ENCODE data around the gene NPHP1.

Gene NPHP1

DNA sequence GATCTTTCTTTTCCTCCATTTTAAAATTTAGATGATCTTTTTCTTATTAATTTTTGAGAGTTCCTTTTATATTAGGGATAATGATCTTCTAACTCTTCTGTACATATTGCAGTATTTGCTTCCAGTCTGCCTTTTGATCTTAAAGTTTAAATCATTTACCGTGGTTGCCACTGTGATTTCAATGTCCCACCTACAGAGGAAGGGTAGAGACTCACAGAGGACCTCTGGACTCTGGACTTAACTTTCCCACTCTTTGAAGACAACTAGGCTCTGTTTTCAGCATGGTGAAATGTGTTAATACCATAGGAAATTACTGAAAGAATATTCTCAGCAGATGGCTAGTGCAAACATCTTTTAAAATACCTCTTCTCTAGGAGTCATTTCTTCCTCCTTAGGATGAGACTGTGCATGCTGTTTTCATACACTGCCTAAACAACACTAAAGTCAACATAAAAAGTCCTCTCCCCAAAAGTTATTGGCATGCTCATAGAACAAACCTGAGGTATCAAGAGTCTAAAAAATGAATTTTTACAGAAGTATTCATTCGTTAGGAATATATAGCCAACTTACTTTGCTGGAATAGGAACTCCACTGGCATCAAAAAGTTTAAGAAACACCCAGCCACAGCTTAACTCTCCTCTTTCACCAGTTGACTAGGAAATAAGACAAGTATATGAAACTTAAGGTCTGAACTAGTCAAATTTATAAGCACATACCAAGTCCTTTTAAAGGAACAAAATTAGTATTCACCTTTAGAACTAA, 58.4 kb downstream of the NPHP1 start:
- no peak overlapping the region for H3K4me3 ChIP-seq
- no peak for TF ChIP-seq Cebpa-rat (IDR thresholded peaks at IDR 0.05)
- no peak overlapping the region for H3K9ac ChIP-seq
- no peak overlapping the region for H3K27ac ChIP-seq
- H3K4me2 ChIP-seq = no peak overlapping the region
- no peaks in the 10 kb centered on the region for H3K9me3 ChIP-seq (replicated peaks in 1 of 11)
- no peaks in the 10 kb centered on the region for H3K36me3 ChIP-seq
- H3K27me3 ChIP-seq = no peaks in the 10 kb centered on the region
- H4K20me1 ChIP-seq = no peaks in the 10 kb centered on the region
- peaks cover 0 to 13% (median 0%) of the 10 kb centered on the region in 10 experiments; a peak in 7 of 20 replicates for H3K4me1 ChIP-seq

GRCh38 chr2:110143982-110144381, 60.8 kb downstream of the NPHP1 start:
- Histone ChIP-seq H3K27ac (no peak overlapping the region), H3K4me1 (peaks cover 0 to 2% (median 0%) of the 10 kb centered on the region in 10 experiments; a peak in 2 of 20 replicates), H4K20me1 (no peaks in the 10 kb centered on the region), H3K36me3 (no peaks in the 10 kb centered on the region), H3K9me3 (replicated peaks in 1 of 11) (no peaks in the 10 kb centered on the region), H3K27me3 (no peaks in the 10 kb centered on the region), H3K9ac (no peak overlapping the region), H3K4me2 (no peak overlapping the region), H3K4me3 (no peak overlapping the region)
- no peak for TF ChIP-seq Cebpa-rat (IDR thresholded peaks at IDR 0.05)

DNA sequence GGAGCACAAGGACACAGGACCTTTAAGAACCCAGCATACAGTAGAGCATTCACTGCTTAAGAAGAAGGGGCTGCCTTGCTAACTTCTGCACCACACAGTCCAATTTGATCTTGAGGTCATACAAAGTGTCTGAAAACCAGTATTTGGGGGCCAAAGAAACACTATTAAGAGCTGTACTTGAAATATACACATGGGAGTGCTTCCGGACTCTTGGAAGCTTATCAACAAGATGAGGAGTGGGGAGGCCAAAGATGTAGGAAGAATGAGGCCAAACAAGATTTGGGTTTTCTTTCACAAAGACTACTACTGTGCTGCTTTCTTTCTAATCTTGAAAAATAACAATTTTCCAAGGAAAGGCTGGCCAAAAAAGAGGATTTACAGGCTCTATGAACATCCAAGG, 64.4 kb downstream of the NPHP1 start:
- H3K27ac ChIP-seq = no peak overlapping the region
- H3K9ac ChIP-seq = no peak overlapping the region
- no peaks in the 10 kb centered on the region for H4K20me1 ChIP-seq
- no peaks in the 10 kb centered on the region for H3K4me1 ChIP-seq
- no peaks in the 10 kb centered on the region for H3K36me3 ChIP-seq
- H3K27me3 ChIP-seq = no peaks in the 10 kb centered on the region
- no peak overlapping the region for H3K4me3 ChIP-seq
- no peak overlapping the region for H3K4me2 ChIP-seq
- no peak for TF ChIP-seq Cebpa-rat (IDR thresholded peaks at IDR 0.05)
- H3K9me3 ChIP-seq (replicated peaks in 1 of 11) = no peaks in the 10 kb centered on the region

GRCh38 chr2:110134025-110134424, 70.8 kb downstream of the NPHP1 start:
- Histone ChIP-seq H3K4me3 (no peak overlapping the region), H3K9ac (no peak overlapping the region)
- TF ChIP-seq Cebpa-rat (IDR thresholded peaks at IDR 0.05) = no peak

DNA sequence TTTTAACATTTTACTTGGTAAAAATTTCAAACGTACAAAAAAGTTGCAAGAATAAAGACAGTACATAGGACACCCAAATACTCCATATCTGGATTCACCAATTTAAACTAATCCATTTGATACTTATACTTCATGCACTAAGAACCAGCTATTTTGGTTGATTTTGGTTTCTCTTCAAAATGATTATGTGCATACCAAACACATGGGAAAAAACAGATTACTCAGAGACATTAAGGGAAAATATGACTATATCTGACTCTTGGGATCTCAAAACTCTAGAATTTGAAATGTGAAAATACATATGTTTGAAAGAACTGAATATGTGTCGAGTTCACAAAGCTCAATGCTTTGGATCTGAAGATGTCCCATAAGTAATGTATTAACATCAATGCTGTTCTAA, 73.6 kb downstream of the NPHP1 start:
- H3K9ac ChIP-seq = no peak overlapping the region
- no peaks in the 10 kb centered on the region; a peak in 1 of 22 replicates for H3K36me3 ChIP-seq
- H3K4me1 ChIP-seq = no peaks in the 10 kb centered on the region
- H4K20me1 ChIP-seq = no peaks in the 10 kb centered on the region
- no peaks in the 10 kb centered on the region for H3K27me3 ChIP-seq
- no peak overlapping the region for H3K27ac ChIP-seq
- no peak overlapping the region for H3K4me3 ChIP-seq
- no peak overlapping the region for H3K4me2 ChIP-seq
- TF ChIP-seq Cebpa-rat (IDR thresholded peaks at IDR 0.05) = no peak
- H3K9me3 ChIP-seq (replicated peaks in 1 of 11) = peaks cover 25 to 33% (median 31%) of the 10 kb centered on the region in 11 experiments

More at GRCh38 chr2:110134025-110134424, 70.8 kb downstream of the NPHP1 start:
- Histone ChIP-seq H3K4me1 (no peaks in the 10 kb centered on the region), H3K27ac (no peak overlapping the region), H3K9me3 (replicated peaks in 1 of 11) (peaks cover 25 to 33% (median 31%) of the 10 kb centered on the region in 11 experiments), H3K36me3 (no peaks in the 10 kb centered on the region; a peak in 1 of 22 replicates), H3K27me3 (no peaks in the 10 kb centered on the region), H4K20me1 (no peaks in the 10 kb centered on the region), H3K4me2 (no peak overlapping the region)

GRCh38 chr2:110130757-110131156, 74.1 kb downstream of the NPHP1 start:
- Histone ChIP-seq H3K4me3 (no peak overlapping the region), H3K36me3 (no peaks in the 10 kb centered on the region; a peak in 1 of 22 replicates), H3K4me1 (no peaks in the 10 kb centered on the region), H4K20me1 (no peaks in the 10 kb centered on the region), H3K9ac (no peak overlapping the region), H3K9me3 (replicated peaks in 1 of 11) (peaks cover 25 to 33% (median 31%) of the 10 kb centered on the region in 11 experiments), H3K27ac (no peak overlapping the region), H3K4me2 (no peak overlapping the region), H3K27me3 (no peaks in the 10 kb centered on the region)
- no peak for TF ChIP-seq Cebpa-rat (IDR thresholded peaks at IDR 0.05)

- Histone ChIP-seq H3K4me1 (no peaks in the 10 kb centered on the region), H3K4me2 (no peak overlapping the region), H3K9ac (no peak overlapping the region), H3K9me3 (replicated peaks in 1 of 11) (peaks cover 0 to 1% (median under 1%) of the 10 kb centered on the region in 11 experiments; a peak in 6 of 22 replicates), H3K27me3 (no peaks in the 10 kb centered on the region), H4K20me1 (no peaks in the 10 kb centered on the region), H3K36me3 (no peaks in the 10 kb centered on the region), H3K27ac (no peak overlapping the region), H3K4me3 (no peak overlapping the region)
- no peak for TF ChIP-seq Cebpa-rat (IDR thresholded peaks at IDR 0.05)
Measured at GRCh38 chr2:110126906-110127305, 77.9 kb downstream of the NPHP1 start.

DNA sequence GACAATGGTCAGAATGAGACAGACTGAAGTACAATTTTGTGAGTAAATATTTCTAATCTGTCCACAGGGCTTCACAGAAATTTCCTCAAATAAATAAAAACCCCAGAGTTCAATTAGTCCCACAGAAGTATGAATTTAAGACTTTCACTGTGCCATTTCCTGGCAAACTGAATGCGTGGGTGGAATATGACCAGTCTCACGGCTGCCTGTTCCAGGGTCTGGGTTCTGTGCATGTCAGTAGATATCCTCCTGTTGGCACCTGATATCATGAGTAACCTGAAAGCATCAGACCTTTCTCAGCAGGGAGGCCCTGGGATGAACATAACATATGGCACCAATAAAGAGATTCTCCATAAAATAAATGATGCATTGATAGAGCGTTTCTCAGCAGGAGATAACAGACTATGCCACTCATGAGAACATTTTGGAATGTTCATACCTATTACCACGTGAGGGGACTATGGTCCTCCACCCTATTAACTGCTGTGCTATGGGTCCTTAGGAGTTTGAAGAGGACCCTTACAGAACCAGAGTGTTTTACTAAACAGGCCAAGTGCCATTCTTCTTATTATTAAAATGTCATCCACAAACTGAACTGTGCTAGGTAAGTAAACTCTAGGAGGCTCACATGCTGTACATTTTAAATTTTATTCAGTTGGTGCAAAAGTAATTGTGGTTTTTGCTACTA, 78.6 kb downstream of the NPHP1 start:
- Histone ChIP-seq H3K4me1 (no peaks in the 10 kb centered on the region), H4K20me1 (no peaks in the 10 kb centered on the region), H3K27me3 (no peaks in the 10 kb centered on the region), H3K27ac (no peak overlapping the region), H3K4me3 (no peak overlapping the region), H3K36me3 (no peaks in the 10 kb centered on the region), H3K9ac (no peak overlapping the region), H3K9me3 (replicated peaks in 1 of 11) (no peaks in the 10 kb centered on the region), H3K4me2 (no peak overlapping the region)
- no peak for TF ChIP-seq Cebpa-rat (IDR thresholded peaks at IDR 0.05)

GRCh38 chr2:110124939-110125691, 79.7 kb downstream of the NPHP1 start:
- H3K27me3 ChIP-seq = no peaks in the 10 kb centered on the region
- no peak overlapping the region for H3K27ac ChIP-seq

More at GRCh38 chr2:110124939-110125691, 79.7 kb downstream of the NPHP1 start:
- Histone ChIP-seq H3K4me1 (no peaks in the 10 kb centered on the region), H3K9ac (no peak overlapping the region), H3K4me3 (no peak overlapping the region), H3K36me3 (no peaks in the 10 kb centered on the region), H3K4me2 (no peak overlapping the region), H3K9me3 (replicated peaks in 1 of 11) (no peaks in the 10 kb centered on the region), H4K20me1 (no peaks in the 10 kb centered on the region)
- no peak for TF ChIP-seq Cebpa-rat (IDR thresholded peaks at IDR 0.05)

Measured in BLaER1 treated with 17β-estradiol and CSF1 and Interleukin-3, amounts not matched to agents 10 nM and 100 nM (cell line).